Pancreas (tissue), 10 donors: ENCODE data around the gene CDH4. TPM values are rescaled to one million over a fixed set of nuclear protein-coding genes. Genes with fewer than 3 reads are reported as not detected.
"Not testable (repeated sequence)": the region's sequence is repeated elsewhere in the genome, so short reads cannot be mapped to it uniquely, and the experiment has no call there.

ENCODE experiments used
- ATAC-seq, 4 donors: fragments of 200-7000 bp; cut with Tn5 transposase; one replicate each; pipeline versions ENCODE4 v1.8.0 to v1.9.1; 2020; ENCODE audit warnings: mild to moderate bottlenecking in 4 of 4, moderate library complexity in 4 of 4
- DNase-seq, 6 donors: peaks; one replicate each; pipeline ENCODE4 v3.0.0-alpha.2; 2020
- FAIRE-seq: peaks from 2 replicates; lab custom pipeline; 2012; peaks lifted over from hg19 to GRCh38; lab: Jason Lieb, UNC
- H3K27ac ChIP-seq, 4 donors: fragments of 200-600 bp; sonication (generic); 1 replicate in 3 of 4; 2 replicates in 1 of 4; pipeline versions ENCODE4 v1.5.0 to v1.8.0; 2020
- H3K27me3 ChIP-seq, 4 donors: fragments of 200-600 bp; one replicate each; pipeline ENCODE4 v1.8.0; 2021
- H3K36me3 ChIP-seq, 3 donors: fragments of 200-600 bp; sonication (generic) in 1 of 3; one replicate each; pipeline versions ENCODE4 v1.5.0 to v1.8.0; 2020 to 2021
- H3K4me1 ChIP-seq, 3 donors: fragments of 200-600 bp; one replicate each; pipeline ENCODE4 v1.8.0; 2021
- H3K4me3 ChIP-seq, 4 donors: fragments of 200-600 bp; sonication (generic) in 2 of 4; one replicate each; pipeline versions ENCODE4 v1.5.0 to v1.8.0; 2020 to 2021
- H3K9me3 ChIP-seq, 4 donors: fragments of 200-600 bp; one replicate each; pipeline ENCODE4 v1.8.0; 2021
- WGBS, 2 donors: extraction: QIAGEN DNeasy Blood & Tissue Kit; methylation state at CpG; one replicate each; pipeline ENCODE4 v1.1.7; 2013; 5-methylcytosine and 5-hydroxymethylcytosine counted together
- intact Hi-C, 3 donors: fragments of 100-400 bp; cut with DNase I; formaldehyde crosslinking; loops; one replicate each; pipeline versions ENCODE4 v1.11.1 to v1.14.2; 2022
- polyA plus RNA-seq, 2 donors: library from polyadenylated mRNA; stranded (reverse); fragments of 200-250 nt; gene quantifications; one replicate each; pipeline ENCODE4 v1.2.3, GENCODE V29; 2013
- total RNA-seq, 6 donors: library from RNA; stranded (reverse); fragmentation: NEBNext Ultra II Directional in 4 of 6; extraction: Animal tissue kit (Norgen Biotek cat#: 25700) in 4 of 6; gene quantifications; one replicate each; pipeline versions ENCODE4 v1.2.1 to v1.2.4, GENCODE V29; 2021 to 2023
- TF ChIP-seq, protein P1 (sequence below), 4 donors: fragments of 200-600 bp; sonication (generic) in 3 of 4; IDR thresholded peaks; one replicate each; pipeline versions ENCODE4 v1.5.0 to v1.8.0; 2021; ENCODE audit warnings: antibody characterized with exemption in 4 of 4
- donor health status: healthy with polysubstance abuse.
- donor health status: DM: no; HTN: no; CAD: no; lungs with moderate emphysema.
- donor health status: DM: no; HTN: no; CAD: no.
- donor health status: control.
- donor health status: control.
- donor health status: Bipolar disorder and iron deficiency.
- donor health status: DM: yes; HTN: yes; CAD: no.
- donor health status: DM: no; HTN: no; CAD: no.
- donor health status: DM: no; HTN: no; CAD: no.
- donor health status: DM: yes; HTN: yes; CAD: no.

Gene CDH4
- total and polyA plus RNA-seq, 8 donors: 0.04 to 1.4 (median 0.27) TPM

- Histone ChIP-seq H3K27me3 (peaks cover 0 to 3% (median 0%) of the 10 kb centered on the region in 4 donors), H3K4me1 (no peaks in the 10 kb centered on the region), H3K27ac (no peak overlapping the region), H3K9me3 (no peaks in the 10 kb centered on the region), H3K4me3 (no peak overlapping the region), H3K36me3 (no peaks in the 10 kb centered on the region)
- no peak for DNase-seq
- TF ChIP-seq, protein P1, sequence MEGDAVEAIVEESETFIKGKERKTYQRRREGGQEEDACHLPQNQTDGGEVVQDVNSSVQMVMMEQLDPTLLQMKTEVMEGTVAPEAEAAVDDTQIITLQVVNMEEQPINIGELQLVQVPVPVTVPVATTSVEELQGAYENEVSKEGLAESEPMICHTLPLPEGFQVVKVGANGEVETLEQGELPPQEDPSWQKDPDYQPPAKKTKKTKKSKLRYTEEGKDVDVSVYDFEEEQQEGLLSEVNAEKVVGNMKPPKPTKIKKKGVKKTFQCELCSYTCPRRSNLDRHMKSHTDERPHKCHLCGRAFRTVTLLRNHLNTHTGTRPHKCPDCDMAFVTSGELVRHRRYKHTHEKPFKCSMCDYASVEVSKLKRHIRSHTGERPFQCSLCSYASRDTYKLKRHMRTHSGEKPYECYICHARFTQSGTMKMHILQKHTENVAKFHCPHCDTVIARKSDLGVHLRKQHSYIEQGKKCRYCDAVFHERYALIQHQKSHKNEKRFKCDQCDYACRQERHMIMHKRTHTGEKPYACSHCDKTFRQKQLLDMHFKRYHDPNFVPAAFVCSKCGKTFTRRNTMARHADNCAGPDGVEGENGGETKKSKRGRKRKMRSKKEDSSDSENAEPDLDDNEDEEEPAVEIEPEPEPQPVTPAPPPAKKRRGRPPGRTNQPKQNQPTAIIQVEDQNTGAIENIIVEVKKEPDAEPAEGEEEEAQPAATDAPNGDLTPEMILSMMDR (IDR thresholded peaks at IDR 0.05): no peak
- 71 to 84% methylated on average over 13 of the region's 13 CpGs for WGBS, 2 donors
- intact Hi-C loops: no loop called here
- no peak for ATAC-seq
- no peak for FAIRE-seq
Observed at GRCh38 chr20:61478611-61479305, 226.7 kb downstream of the CDH4 start.

DNA sequence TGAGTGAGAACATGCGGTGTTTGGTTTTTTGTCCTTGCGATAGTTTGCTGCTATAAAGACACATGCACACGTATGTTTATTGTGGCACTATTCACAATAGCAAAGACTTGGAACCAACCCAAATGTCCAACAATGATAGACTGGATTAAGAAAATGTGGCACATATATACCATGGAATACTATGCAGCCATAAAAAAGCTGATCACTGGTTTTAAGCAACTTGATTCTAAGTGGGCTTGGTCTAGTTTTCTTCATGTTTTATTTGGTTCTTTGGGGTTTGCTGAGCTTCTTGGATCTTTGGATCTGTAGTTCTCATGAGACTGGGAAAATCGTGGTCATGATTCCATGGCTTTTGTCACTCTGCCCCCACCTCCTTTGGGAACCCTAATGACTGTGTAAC is 227.4 kb downstream of the CDH4 start:
- intact Hi-C loops, H3K36me3 ChIP-seq, H3K4me1 ChIP-seq, H3K27ac ChIP-seq, FAIRE-seq, DNase-seq, ATAC-seq, H3K9me3 ChIP-seq, H3K27me3 ChIP-seq, H3K4me3 ChIP-seq: not testable (repeated sequence)
- 80 to 93% methylated on average over 4 of the region's 4 CpGs for WGBS, 2 donors

GRCh38 chr20:61480158-61480825 is 228.2 kb downstream of the CDH4 start:
- Histone ChIP-seq H3K4me1 (no peaks in the 10 kb centered on the region), H3K9me3 (no peaks in the 10 kb centered on the region), H3K4me3 (no peak overlapping the region), H3K27ac (no peak overlapping the region), H3K36me3 (no peaks in the 10 kb centered on the region), H3K27me3 (peaks cover 0 to 3% (median 0%) of the 10 kb centered on the region in 4 donors)
- 74 to 79% methylated on average over 16 of the region's 16 CpGs for WGBS, 2 donors
- no peak for DNase-seq
- TF ChIP-seq, protein P1 (IDR thresholded peaks at IDR 0.05): no peak
- no peak for FAIRE-seq
- intact Hi-C loops: no loop called here
- ATAC-seq: no peak

DNA sequence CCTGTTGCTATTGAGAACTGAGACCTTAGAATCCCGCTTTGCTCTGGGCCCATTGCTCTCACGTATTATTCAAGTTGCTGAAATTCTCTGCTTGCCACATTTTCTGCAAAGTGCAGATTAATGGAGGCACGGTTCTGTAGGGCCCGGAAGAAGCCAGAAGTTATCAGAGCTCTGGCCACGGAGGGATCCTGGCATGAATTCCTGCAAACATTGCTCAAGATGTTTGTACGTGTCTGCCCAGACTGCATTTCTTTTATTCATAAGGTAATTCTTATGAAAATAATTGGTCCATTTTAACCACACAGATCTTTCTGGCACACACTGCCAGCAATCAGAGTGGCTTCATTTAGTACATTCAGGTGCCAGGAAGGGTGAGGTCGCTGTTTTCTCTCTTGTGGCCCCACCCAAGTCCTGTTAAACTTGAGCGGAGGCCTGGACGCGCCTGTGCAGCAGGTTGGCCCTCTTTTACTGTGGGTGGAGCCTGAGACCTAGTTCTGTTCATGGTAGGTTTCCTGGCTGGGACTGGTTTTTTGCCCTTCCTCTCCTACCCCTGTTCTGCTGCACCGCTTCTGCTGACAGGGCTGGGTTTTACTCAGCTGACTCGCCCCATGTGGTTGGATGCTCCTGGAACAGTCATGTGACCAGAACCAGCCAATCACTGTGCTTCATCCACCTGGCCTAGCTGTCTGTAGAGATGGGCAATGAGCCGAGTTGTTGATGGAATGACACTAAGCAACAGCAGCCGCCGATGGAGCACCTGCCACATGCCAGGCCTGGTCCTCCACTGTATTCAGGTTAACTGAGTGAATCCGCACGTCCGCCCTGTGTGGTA is 230.2 kb downstream of the CDH4 start:
- no peak overlapping the region for H3K27ac ChIP-seq
- H3K36me3 ChIP-seq: no peaks in the 10 kb centered on the region
- no peaks in the 10 kb centered on the region for H3K4me1 ChIP-seq
- TF ChIP-seq, protein P1 (IDR thresholded peaks at IDR 0.05): no peak
- no peak overlapping the region for H3K4me3 ChIP-seq
- DNase-seq (no peak), ATAC-seq (no peak), FAIRE-seq (no peak)
- H3K27me3 ChIP-seq: no peaks in the 10 kb centered on the region
- intact Hi-C loops: no loop called here
- no peaks in the 10 kb centered on the region for H3K9me3 ChIP-seq
- WGBS, 2 donors: 71 to 76% methylated on average over 18 of the region's 18 CpGs

GRCh38 chr20:61482901-61483300 is 230.8 kb downstream of the CDH4 start:
- intact Hi-C loops: no loop called here
- ATAC-seq: no peak
- H3K4me3 ChIP-seq: no peak overlapping the region
- H3K36me3 ChIP-seq: no peaks in the 10 kb centered on the region
- no peak for DNase-seq
- no peak for FAIRE-seq
- H3K4me1 ChIP-seq: no peaks in the 10 kb centered on the region
- TF ChIP-seq, protein P1 (IDR thresholded peaks at IDR 0.05): no peak
- no peaks in the 10 kb centered on the region for H3K9me3 ChIP-seq
- H3K27ac ChIP-seq: no peak overlapping the region
- 57 to 65% methylated on average over 3 of the region's 3 CpGs for WGBS, 2 donors
- H3K27me3 ChIP-seq: no peaks in the 10 kb centered on the region
